HepG2 (cell line): Measurements from ENCODE around the gene ITIH3. TPM values are rescaled to one million over a fixed set of nuclear protein-coding genes. Genes with fewer than 3 reads are reported as not detected.

ENCODE experiments used
- BHLHE40 ChIP-seq: IDR thresholded peaks from 2 replicates; pipeline ENCODE4 v1.6.1; 2011; ENCODE audit warnings: low read length, improper control_type of control experiment
- ERF ChIP-seq: IDR thresholded peaks from 2 replicates; pipeline ENCODE4 v1.6.1; 2018; ENCODE audit warnings: missing biosample characterization, missing genetic modification reagents
- HNRNPLL ChIP-seq: fragments of 200-400 bp; formaldehyde crosslinking; IDR thresholded peaks from 2 replicates; pipeline ENCODE4 v1.6.1; 2017; ENCODE audit warnings: mild to moderate bottlenecking, low read depth, low read length; ENCODE audit not compliant: poor library complexity, severe bottlenecking
- JARID2 ChIP-seq: sonication (generic); formaldehyde crosslinking; IDR thresholded peaks from 2 replicates; pipeline ENCODE4 v1.8.1; 2023; ENCODE audit warnings: missing genetic modification reagents, inconsistent platforms; ENCODE audit not compliant: insufficient replicate concordance
- KDM1A ChIP-seq: IDR thresholded peaks from 2 replicates; pipeline ENCODE4 v1.6.1; 2016; ENCODE audit warnings: missing compliant biosample characterization
- KLF16 ChIP-seq, 2 experiments: sonication (generic) in 1 of 2; formaldehyde crosslinking in 1 of 2; IDR thresholded peaks; 2 replicates each; pipeline versions ENCODE4 v1.6.1 to v1.8.0; 2016 to 2023; ENCODE audit warnings: missing genetic modification reagents in 2 of 2, missing compliant biosample characterization in 1 of 2
- POGZ ChIP-seq: sonication (generic); formaldehyde crosslinking; IDR thresholded peaks from 2 replicates; pipeline ENCODE4 v1.4.0; 2020; ENCODE audit warnings: mild to moderate bottlenecking, missing genetic modification reagents
- SRY ChIP-seq: sonication (generic); formaldehyde crosslinking; IDR thresholded peaks from 2 replicates; pipeline ENCODE4 v1.8.0; 2022; ENCODE audit warnings: mild to moderate bottlenecking, missing genetic modification reagents
- ZNF101 ChIP-seq: sonication (generic); formaldehyde crosslinking; IDR thresholded peaks from 2 replicates; pipeline ENCODE4 v1.4.0; 2020; ENCODE audit warnings: mild to moderate bottlenecking, low read depth, missing genetic modification reagents, borderline replicate concordance
- ZNF260 ChIP-seq: sonication (generic); formaldehyde crosslinking; IDR thresholded peaks from 2 replicates; pipeline ENCODE4 v1.4.0; 2020; ENCODE audit warnings: missing genetic modification reagents, low read depth, mild to moderate bottlenecking, borderline replicate concordance
- ZNF33A ChIP-seq: sonication (generic); formaldehyde crosslinking; IDR thresholded peaks from 2 replicates; pipeline ENCODE4 v1.5.1; 2020; ENCODE audit warnings: missing genetic modification reagents, mild to moderate bottlenecking, moderate library complexity, borderline replicate concordance
- ZNF367 ChIP-seq: sonication (generic); formaldehyde crosslinking; IDR thresholded peaks from 2 replicates; pipeline ENCODE4 v1.4.0; 2020; ENCODE audit warnings: missing genetic modification reagents, borderline replicate concordance
- ZNF431 ChIP-seq: sonication (generic); formaldehyde crosslinking; IDR thresholded peaks from 2 replicates; pipeline ENCODE4 v1.9.0; 2022; ENCODE audit warnings: missing genetic modification reagents, low read depth, mild to moderate bottlenecking, borderline replicate concordance
- ZNF512 ChIP-seq: sonication (generic); formaldehyde crosslinking; IDR thresholded peaks from 2 replicates; pipeline ENCODE4 v1.4.0; 2020; ENCODE audit warnings: mild to moderate bottlenecking, missing genetic modification reagents
- ZNF672 ChIP-seq: sonication (generic); formaldehyde crosslinking; IDR thresholded peaks from 2 replicates; pipeline ENCODE4 v1.8.1; 2022; ENCODE audit warnings: missing genetic modification reagents
- ZNF674 ChIP-seq: sonication (generic); formaldehyde crosslinking; IDR thresholded peaks from 2 replicates; pipeline ENCODE4 v1.5.0; 2020; ENCODE audit warnings: low read depth, mild to moderate bottlenecking, missing genetic modification reagents
- polyA plus RNA-seq, 8 experiments: library from polyadenylated mRNA; depleted of rRNA in 3 of 8; stranded (reverse) in 7 of 8; unstranded in 1 of 8; fragments of >200 nt; fragmentation: Illumina TruSeq in 4 of 8; extraction: Trizol in 4 of 8; gene quantifications; 2 replicates each; pipeline versions ENCODE4 v1.2.1 to v1.2.3, GENCODE V29; 2011 to 2016; ENCODE audit warnings: low read depth in 4 of 8, missing spikeins in 1 of 8, mixed read lengths in 1 of 8; ENCODE audit not compliant: insufficient read depth in 1 of 8
- total RNA-seq, 5 experiments: library from RNA; depleted of rRNA; stranded (reverse); fragments of >200 nt; fragmentation: Illumina TruSeq; extraction: Trizol; gene quantifications; 2 replicates each; pipeline ENCODE4 v1.2.3, GENCODE V29; 2016; ENCODE audit warnings: low read depth in 1 of 5
- TF ChIP-seq, protein P1 (sequence below): sonication (generic); formaldehyde crosslinking; IDR thresholded peaks from 2 replicates; pipeline ENCODE4 v1.4.0; 2020; ENCODE audit warnings: missing genetic modification reagents
- TF ChIP-seq, protein P2 (sequence below): sonication (generic); formaldehyde crosslinking; IDR thresholded peaks from 2 replicates; pipeline ENCODE4 v1.4.0; 2020; ENCODE audit warnings: mild to moderate bottlenecking, missing genetic modification reagents
- TF ChIP-seq, protein P3 (sequence below): sonication (generic); formaldehyde crosslinking; IDR thresholded peaks from 2 replicates; pipeline ENCODE4 v1.4.0; 2020; ENCODE audit warnings: missing genetic modification reagents, mild to moderate bottlenecking, borderline replicate concordance
- TF ChIP-seq, protein P4 (sequence below): sonication (generic); IDR thresholded peaks from 2 replicates; pipeline ENCODE4 v1.6.1; 2016; ENCODE audit warnings: low read depth, borderline replicate concordance

Gene ITIH3
- total and polyA plus RNA-seq, 2 of the 13 experiments (the other 11 are each of a cell fraction or from before 2014, with no cell fraction given) = 105 to 632 TPM

DNA sequence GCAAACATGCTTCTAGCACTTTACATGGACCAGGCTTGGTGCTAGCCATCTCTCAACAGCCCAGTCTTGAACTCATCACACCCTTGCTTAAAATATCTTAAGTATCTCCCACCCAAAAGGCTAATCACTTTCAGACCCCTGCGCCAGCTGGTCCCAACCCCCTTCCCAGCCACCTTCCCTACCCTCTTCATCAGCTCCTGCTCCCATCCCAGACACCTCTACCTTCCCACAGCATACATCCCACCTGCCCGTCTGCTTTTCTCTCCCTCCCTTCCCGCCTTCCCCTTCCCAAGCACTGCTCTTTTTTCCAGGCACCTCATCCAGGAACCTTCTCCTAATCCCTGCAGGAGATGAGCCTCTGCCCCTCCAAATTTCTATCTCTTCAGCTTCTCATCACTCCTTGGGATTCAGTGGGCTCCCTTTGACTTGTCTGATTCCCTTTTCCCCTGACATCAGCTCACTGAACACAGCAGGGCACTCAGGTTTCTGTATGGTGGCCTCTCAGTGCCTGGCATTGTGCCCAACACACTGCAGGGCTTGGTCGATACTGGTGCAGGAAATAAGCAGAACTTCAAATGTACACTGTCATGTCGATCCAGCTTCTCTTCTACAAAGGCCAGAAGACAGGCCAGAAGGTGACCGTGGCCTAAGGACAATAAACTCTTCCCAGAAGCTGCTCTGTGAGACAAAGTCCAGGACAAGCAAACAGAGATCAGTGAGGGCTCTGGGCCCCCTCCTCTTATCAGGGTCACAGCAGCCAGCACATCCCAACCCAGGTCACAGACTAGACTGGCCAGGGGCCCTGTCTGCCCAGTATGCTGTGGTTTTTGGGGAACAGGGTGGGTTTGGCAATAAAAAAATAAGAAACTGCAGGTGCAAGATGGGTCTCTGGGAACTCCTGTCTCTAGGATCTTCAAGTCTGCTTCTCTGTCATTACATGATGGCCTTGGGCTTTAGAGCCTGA lies 19.4 kb upstream of the ITIH3 start (continued):
- TF ChIP-seq, protein P1, sequence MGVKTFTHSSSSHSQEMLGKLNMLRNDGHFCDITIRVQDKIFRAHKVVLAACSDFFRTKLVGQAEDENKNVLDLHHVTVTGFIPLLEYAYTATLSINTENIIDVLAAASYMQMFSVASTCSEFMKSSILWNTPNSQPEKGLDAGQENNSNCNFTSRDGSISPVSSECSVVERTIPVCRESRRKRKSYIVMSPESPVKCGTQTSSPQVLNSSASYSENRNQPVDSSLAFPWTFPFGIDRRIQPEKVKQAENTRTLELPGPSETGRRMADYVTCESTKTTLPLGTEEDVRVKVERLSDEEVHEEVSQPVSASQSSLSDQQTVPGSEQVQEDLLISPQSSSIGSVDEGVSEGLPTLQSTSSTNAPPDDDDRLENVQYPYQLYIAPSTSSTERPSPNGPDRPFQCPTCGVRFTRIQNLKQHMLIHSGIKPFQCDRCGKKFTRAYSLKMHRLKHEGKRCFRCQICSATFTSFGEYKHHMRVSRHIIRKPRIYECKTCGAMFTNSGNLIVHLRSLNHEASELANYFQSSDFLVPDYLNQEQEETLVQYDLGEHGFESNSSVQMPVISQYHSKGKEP (CRISPR knock-in tag) = no peak
- TF ChIP-seq KDM1A (CRISPR knock-in tag) (no peak), ZNF431 (CRISPR knock-in tag) (no peak; the same call in 1 of the 2 replicates), ERF (CRISPR knock-in tag) (peak; percentile 73; the same call in 1 of the 2 replicates), KLF16 (CRISPR knock-in tag; IDR thresholded peaks at IDR 0.05) (peak in 1 of 2 experiments; percentile 79; a peak in 2 of 4 replicates), SRY (CRISPR knock-in tag) (no peak), JARID2 (CRISPR knock-in tag) (no peak), ZNF101 (CRISPR knock-in tag) (no peak), ZNF512 (no peak), ZNF367 (CRISPR knock-in tag) (no peak), ZNF260 (no peak), POGZ (CRISPR knock-in tag) (peak; percentile 66; the same call in 1 of the 2 replicates), ZNF674 (CRISPR knock-in tag) (no peak), ZNF33A (CRISPR knock-in tag) (no peak), BHLHE40 (no peak), HNRNPLL (no peak), ZNF672 (CRISPR knock-in tag) (no peak)
- TF ChIP-seq, protein P2, sequence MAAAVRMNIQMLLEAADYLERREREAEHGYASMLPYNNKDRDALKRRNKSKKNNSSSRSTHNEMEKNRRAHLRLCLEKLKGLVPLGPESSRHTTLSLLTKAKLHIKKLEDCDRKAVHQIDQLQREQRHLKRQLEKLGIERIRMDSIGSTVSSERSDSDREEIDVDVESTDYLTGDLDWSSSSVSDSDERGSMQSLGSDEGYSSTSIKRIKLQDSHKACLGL (CRISPR knock-in tag) = no peak
- TF ChIP-seq, protein P3, sequence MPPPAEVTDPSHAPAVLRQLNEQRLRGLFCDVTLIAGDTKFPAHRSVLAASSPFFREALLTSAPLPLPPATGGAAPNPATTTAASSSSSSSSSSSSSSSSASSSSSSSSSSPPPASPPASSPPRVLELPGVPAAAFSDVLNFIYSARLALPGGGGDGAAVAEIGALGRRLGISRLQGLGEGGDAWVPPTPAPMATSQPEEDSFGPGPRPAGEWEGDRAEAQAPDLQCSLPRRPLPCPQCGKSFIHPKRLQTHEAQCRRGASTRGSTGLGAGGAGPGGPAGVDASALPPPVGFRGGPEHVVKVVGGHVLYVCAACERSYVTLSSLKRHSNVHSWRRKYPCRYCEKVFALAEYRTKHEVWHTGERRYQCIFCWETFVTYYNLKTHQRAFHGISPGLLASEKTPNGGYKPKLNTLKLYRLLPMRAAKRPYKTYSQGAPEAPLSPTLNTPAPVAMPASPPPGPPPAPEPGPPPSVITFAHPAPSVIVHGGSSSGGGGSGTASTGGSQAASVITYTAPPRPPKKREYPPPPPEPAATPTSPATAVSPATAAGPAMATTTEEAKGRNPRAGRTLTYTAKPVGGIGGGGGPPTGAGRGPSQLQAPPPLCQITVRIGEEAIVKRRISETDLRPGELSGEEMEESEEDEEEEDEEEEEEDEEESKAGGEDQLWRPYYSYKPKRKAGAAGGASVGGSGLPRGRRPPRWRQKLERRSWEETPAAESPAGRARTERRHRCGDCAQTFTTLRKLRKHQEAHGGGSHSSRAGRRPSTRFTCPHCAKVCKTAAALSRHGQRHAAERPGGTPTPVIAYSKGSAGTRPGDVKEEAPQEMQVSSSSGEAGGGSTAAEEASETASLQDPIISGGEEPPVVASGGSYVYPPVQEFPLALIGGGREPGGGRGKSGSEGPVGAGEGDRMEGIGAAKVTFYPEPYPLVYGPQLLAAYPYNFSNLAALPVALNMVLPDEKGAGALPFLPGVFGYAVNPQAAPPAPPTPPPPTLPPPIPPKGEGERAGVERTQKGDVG (CRISPR knock-in tag) = peak; percentile 30; the same call in 1 of the 2 replicates
- TF ChIP-seq, protein P4, sequence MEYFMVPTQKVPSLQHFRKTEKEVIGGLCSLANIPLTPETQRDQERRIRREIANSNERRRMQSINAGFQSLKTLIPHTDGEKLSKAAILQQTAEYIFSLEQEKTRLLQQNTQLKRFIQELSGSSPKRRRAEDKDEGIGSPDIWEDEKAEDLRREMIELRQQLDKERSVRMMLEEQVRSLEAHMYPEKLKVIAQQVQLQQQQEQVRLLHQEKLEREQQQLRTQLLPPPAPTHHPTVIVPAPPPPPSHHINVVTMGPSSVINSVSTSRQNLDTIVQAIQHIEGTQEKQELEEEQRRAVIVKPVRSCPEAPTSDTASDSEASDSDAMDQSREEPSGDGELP = peak; percentile 68; the same call in 1 of the 2 replicates
